Esophagus squamous epithelium (tissue), 4 donors: Measurements from ENCODE around the gene MCOLN3.

ENCODE experiments used
- POLR2A ChIP-seq, 4 donors: fragments of 450-650 bp; IDR thresholded peaks; one replicate each; pipeline ENCODE4 v1.6.1; 2017; ENCODE audit warnings: antibody characterized with exemption in 4 of 4, mild to moderate bottlenecking in 4 of 4, moderate library complexity in 3 of 4
- TF ChIP-seq, protein P1 (sequence below), 6 experiments: fragments of 450-650 bp in 4 of 6; fragments of 200-600 bp in 2 of 6; sonication (generic) in 2 of 6; IDR thresholded peaks; one replicate each; pipeline ENCODE4 v1.5.1; 2016 to 2019; ENCODE audit warnings: antibody characterized with exemption in 6 of 6, mild to moderate bottlenecking in 4 of 6, moderate library complexity in 4 of 6

DNA sequence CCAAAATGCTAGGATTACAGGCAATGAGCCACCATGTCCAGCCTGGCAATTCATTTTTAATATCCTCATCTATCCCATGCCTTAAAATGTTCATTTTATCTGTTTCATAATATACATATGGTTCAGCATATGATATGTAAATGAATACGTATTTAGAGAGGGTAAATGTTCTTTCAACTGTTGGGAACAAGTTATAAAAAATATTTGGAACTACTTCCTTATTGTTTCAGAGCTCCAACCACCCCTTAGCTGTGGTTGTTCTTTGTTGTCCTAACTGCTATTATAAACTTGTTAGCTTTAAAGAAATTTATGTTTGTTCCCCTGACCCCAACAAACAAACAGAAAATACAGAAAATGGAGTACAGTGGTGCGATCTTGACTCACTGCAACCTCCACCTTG lies 65.9 kb downstream of the MCOLN3 start:
- TF ChIP-seq, protein P1, sequence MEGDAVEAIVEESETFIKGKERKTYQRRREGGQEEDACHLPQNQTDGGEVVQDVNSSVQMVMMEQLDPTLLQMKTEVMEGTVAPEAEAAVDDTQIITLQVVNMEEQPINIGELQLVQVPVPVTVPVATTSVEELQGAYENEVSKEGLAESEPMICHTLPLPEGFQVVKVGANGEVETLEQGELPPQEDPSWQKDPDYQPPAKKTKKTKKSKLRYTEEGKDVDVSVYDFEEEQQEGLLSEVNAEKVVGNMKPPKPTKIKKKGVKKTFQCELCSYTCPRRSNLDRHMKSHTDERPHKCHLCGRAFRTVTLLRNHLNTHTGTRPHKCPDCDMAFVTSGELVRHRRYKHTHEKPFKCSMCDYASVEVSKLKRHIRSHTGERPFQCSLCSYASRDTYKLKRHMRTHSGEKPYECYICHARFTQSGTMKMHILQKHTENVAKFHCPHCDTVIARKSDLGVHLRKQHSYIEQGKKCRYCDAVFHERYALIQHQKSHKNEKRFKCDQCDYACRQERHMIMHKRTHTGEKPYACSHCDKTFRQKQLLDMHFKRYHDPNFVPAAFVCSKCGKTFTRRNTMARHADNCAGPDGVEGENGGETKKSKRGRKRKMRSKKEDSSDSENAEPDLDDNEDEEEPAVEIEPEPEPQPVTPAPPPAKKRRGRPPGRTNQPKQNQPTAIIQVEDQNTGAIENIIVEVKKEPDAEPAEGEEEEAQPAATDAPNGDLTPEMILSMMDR (IDR thresholded peaks at IDR 0.05) = no peak
- TF ChIP-seq POLR2A (IDR thresholded peaks at IDR 0.05) = no peak
